ENCODE results near the gene TBC1D1. TPM values are rescaled to one million over a fixed set of nuclear protein-coding genes. Genes with fewer than 3 reads are reported as not detected.

The TBC1D1 gene
- total RNA-seq, 1 donor from 2014 or later = 47.1 TPM

- no peak for DNase-seq (ENCODE audit: low read depth)
- Histone ChIP-seq H3K27me3 (ENCODE audit: control insufficient read depth, insufficient read depth, low read length) (no peaks in the 10 kb centered on the region), H3K4me3 (ENCODE audit: low read depth, low read length) (no peak overlapping the region), H3K36me3 (ENCODE audit: control insufficient read depth, insufficient read depth, low read length) (no peaks in the 10 kb centered on the region)
- FAIRE-seq = no peak
- no peak for TF ChIP-seq CTCF (IDR thresholded peaks at IDR 0.05; ENCODE audit: insufficient read depth, low read length, severe bottlenecking)
Observed at GRCh38 chr4:38139187-38139586, 248.3 kb downstream of the TBC1D1 start.

DNA sequence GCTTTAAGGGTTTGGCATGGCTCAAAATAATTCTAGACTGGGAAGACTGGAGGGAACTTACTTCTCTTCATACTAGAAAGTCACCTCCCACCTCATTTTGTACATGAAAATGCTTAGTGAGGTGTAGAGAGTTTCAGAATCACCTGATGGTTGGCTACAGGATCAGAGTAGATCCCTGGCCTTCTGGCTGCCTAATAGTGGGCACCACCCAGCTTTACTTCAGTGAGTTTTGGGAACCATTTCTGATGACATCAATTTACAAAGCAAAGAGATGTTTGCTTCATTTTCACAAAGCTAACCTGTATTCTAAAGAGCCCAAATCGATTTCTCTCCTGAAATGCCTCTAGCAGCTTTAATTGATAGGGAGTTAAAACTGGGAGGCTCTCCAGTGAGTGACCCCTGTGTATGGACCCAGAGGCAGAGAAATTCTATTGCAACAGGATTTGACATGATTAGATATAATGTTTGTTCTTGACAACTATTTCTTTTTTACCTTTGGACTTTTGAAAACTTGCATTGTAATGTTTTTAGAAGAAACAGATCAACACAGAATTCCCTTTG is 249.8 kb downstream of the TBC1D1 start:
- no peak for TF ChIP-seq CTCF (IDR thresholded peaks at IDR 0.05; ENCODE audit: insufficient read depth, low read length, severe bottlenecking)
- no peak overlapping the region for H3K4me3 ChIP-seq (ENCODE audit: low read depth, low read length)
- DNase-seq (ENCODE audit: low read depth) (no peak), FAIRE-seq (no peak)
- H3K36me3 ChIP-seq (ENCODE audit: control insufficient read depth, insufficient read depth, low read length) = no peaks in the 10 kb centered on the region
- H3K27me3 ChIP-seq (ENCODE audit: control insufficient read depth, insufficient read depth, low read length) = no peaks in the 10 kb centered on the region

DNA sequence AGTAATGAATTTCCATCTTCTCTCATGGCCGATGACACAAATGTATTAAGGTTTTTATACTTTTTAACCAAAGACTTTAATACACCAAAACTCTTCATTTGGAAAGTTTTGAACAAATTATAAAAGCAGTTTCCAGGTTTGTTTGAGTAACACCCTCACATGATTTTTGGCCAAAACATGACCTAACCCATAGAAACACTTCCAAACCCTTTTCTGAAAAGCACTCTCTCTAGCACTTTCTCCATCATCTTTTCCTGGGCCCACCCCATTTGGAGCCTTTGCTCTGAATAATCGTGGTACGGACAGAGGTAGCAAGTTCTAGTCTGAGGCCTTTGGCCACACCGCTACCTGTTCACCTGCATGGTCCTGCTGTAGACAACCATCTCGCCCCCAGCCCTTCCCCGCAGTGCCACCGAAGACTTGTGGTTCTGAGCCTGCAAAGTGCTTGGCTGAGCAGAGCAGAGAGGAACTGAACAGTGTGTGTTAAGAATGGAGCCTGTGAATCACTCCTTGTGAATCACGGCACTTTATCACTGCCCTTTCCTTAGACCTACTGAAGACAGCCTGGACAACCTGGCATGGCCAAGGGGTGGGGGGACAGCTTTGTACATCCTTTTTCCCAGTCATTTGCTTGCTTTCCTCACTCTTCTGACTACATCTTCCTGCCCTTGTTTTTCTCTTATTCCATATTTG is 251.1 kb downstream of the TBC1D1 start:
- TF ChIP-seq CTCF (IDR thresholded peaks at IDR 0.05; ENCODE audit: insufficient read depth, low read length, severe bottlenecking) = no peak
- FAIRE-seq = peak; percentile 88
- Histone ChIP-seq H3K4me3 (ENCODE audit: low read depth, low read length) (no peak overlapping the region), H3K36me3 (ENCODE audit: control insufficient read depth, insufficient read depth, low read length) (no peaks in the 10 kb centered on the region), H3K27me3 (ENCODE audit: control insufficient read depth, insufficient read depth, low read length) (no peaks in the 10 kb centered on the region)
- peak; percentile 78 for DNase-seq (ENCODE audit: low read depth)

GRCh38 chr4:38144031-38144430 is 253.1 kb downstream of the TBC1D1 start:
- FAIRE-seq (no peak), DNase-seq (ENCODE audit: low read depth) (no peak)

GRCh38 chr4:38145033-38145678 is 254.3 kb downstream of the TBC1D1 start:
- no peaks in the 10 kb centered on the region for H3K36me3 ChIP-seq (ENCODE audit: control insufficient read depth, insufficient read depth, low read length)
- no peaks in the 10 kb centered on the region for H3K27me3 ChIP-seq (ENCODE audit: control insufficient read depth, insufficient read depth, low read length)
- DNase-seq (ENCODE audit: low read depth) = no peak
- H3K4me3 ChIP-seq (ENCODE audit: low read depth, low read length) = no peak overlapping the region
- no peak for FAIRE-seq
- no peak for TF ChIP-seq CTCF (IDR thresholded peaks at IDR 0.05; ENCODE audit: insufficient read depth, low read length, severe bottlenecking)

More at GRCh38 chr4:38144031-38144430, 253.1 kb downstream of the TBC1D1 start:
- Histone ChIP-seq H3K27me3 (ENCODE audit: control insufficient read depth, insufficient read depth, low read length) (no peaks in the 10 kb centered on the region), H3K36me3 (ENCODE audit: control insufficient read depth, insufficient read depth, low read length) (no peaks in the 10 kb centered on the region), H3K4me3 (ENCODE audit: low read depth, low read length) (no peak overlapping the region)
- no peak for TF ChIP-seq CTCF (IDR thresholded peaks at IDR 0.05; ENCODE audit: insufficient read depth, low read length, severe bottlenecking)
